AG09309 (cell line): Measurements from ENCODE around the gene FBXO7.
A peak's percentile ranks its signal among the peaks of the same experiment; 100 is the strongest.

Experiments used
- DNase-seq: peaks from one replicate; pipeline ENCODE4 v3.0.0-alpha.2; 2010; ENCODE audit warnings: low read depth
- H3K4me3 ChIP-seq: 2 replicates; pipeline ENCODE4 v1.5.1; 2011; ENCODE audit warnings: mild to moderate bottlenecking, low read depth, low read length, moderate library complexity; ENCODE audit not compliant: control insufficient read depth
- CTCF ChIP-seq: IDR thresholded peaks from 2 replicates; pipeline ENCODE4 v1.5.1; 2011; ENCODE audit warnings: mild to moderate bottlenecking, low read depth, low read length, inconsistent platforms; ENCODE audit not compliant: insufficient read depth, control insufficient read depth; ENCODE audit errors: missing control alignments

The FBXO7 gene

GRCh38 chr22:32462452-32462851, 12.2 kb upstream of the FBXO7 start:
- TF ChIP-seq CTCF, result no peak
- H3K4me3 ChIP-seq, result no peak overlapping the region
- no peak for DNase-seq

- no peak for DNase-seq
- no peak for TF ChIP-seq CTCF
- H3K4me3 ChIP-seq, result no peak overlapping the region
Measured at GRCh38 chr22:32465661-32466060, 8.9 kb upstream of the FBXO7 start.

- no peak overlapping the region for H3K4me3 ChIP-seq
- DNase-seq, result no peak
Measured at GRCh38 chr22:32466496-32466895, 8.1 kb upstream of the FBXO7 start.

DNA sequence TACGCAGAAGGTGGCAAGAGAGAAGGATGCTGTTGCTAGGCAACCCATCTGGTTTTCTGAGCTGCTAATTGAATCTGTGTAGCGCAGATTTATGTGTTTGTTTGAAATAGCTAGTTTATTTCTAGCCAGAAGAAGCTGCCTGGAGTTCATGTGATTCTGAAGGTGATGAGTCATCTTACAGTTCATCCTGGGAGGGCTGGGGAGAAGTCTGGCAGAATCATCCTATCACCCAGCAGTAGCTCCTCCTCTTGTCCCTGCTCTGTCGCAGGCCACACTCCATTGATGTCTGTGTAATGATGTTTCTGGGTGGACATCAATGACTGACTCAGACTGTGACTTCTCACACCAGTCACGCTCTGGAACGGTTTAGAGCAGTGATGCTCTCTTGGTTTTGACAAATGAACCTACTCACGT, 4.8 kb upstream of the FBXO7 start:
- TF ChIP-seq CTCF, result no peak
- DNase-seq, result peak; percentile 37
- H3K4me3 ChIP-seq, result no peak overlapping the region

More at GRCh38 chr22:32466496-32466895, 8.1 kb upstream of the FBXO7 start:
- no peak for TF ChIP-seq CTCF

DNA sequence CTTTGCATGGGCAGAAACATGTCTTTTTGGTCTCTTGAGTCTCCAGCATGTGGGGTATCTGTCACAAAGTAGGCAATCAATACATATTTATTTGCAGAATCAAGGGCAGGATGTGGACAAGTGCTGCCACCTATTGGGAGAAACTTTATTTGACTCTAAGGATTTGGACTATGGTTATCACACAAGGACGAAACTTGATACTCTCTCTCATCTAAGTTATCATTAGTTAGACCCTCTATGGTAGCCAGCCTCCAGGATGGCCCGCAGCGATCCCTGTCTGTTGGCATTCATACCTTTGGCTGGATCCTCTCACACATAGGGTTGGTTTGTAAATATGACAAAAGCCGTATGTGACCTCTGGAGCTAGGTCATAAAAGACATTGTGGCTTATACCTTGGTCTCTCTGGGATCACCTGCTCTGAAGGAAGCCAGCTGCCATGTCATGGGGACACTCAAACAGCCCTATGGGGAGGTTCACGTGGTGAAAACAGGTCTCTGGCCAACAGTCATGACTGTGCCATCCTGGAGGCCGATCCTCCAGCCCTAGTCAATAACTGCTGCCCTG, 1.1 kb upstream of the FBXO7 start:
- TF ChIP-seq CTCF, result peak; percentile 67
- no peak overlapping the region; the same call in 1 of the 2 replicates for H3K4me3 ChIP-seq
- peak; percentile 13 for DNase-seq

GRCh38 chr22:32475468-32476010, 928 bp downstream of the FBXO7 start:
- no peak for DNase-seq
- TF ChIP-seq CTCF, result no peak
- peak overlapping the region; percentile 76 for H3K4me3 ChIP-seq
